HG03439 (cell line): ENCODE measurements around the gene FAM240A.

Source experiments
- ATAC-seq: cut with Tn5 transposase; IDR thresholded peaks from one replicate; pipeline ENCODE4 v1.9.1; 2021; ENCODE audit warnings: mild to moderate bottlenecking, moderate library complexity; ENCODE audit not compliant: unreplicated experiment

FAM240A gene

DNA sequence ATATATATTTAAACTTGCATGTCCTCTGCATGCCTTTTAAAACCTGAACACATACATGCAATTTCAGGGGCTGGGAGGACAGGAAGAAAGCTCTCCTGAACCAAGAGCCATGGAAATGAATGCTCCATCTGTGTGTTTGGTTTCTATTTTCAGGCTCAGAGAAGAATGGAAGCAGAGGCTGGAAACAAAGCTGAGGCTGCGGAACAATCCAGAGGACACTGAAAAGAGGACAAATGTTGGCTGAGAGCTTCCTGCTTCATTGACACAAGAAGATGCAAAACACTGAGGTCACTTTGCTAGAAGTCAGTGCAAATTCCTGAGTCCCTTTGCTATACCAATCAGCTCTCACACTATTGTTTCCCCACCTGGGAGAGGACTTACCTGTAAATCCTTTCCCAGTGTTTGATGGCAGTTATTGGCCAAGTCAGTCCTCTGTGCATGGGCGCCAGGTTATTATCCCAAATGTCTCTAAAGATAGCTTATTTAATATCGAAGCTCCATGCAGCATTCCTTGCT lies 12.7 kb downstream of the FAM240A start:
- no peak for ATAC-seq

DNA sequence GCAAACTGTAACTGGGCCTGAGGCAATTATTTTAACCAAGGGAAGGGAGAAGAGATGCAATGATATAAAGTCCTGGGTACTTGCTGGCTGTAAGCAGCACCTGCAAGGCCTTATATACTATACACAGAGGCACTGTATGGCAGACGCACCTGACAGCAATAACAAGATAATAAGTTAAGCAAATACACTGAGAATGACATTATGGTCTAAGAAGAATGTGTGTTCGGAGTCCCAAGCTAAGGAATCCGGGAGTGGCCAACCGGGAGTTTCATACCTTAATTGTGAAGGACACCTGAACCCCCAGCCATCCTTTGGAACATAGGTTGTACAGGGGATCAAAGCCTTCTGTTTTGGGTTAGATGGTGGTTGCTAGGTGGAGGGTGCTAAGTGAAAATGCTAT lies 13.7 kb downstream of the FAM240A start:
- no peak for ATAC-seq

DNA sequence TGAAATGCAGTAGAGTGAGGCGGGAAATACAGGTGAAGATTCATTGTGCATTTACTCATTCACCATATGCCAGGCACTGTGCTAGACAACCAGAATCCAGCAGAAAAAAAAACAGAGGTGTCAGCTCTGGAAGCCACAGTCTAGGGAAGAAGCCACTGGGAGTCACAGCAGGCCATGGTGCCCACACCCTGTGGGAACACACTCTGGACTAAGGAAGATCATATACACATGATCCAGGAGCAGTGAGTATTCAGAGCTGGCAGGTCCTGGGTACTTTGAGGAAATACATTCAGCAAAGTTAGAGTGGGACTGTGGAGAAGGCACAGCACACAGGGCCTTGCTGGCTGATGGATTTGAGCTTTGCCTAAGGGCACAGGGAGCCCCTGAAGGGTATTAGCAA lies 14.8 kb downstream of the FAM240A start:
- ATAC-seq, result no peak

DNA sequence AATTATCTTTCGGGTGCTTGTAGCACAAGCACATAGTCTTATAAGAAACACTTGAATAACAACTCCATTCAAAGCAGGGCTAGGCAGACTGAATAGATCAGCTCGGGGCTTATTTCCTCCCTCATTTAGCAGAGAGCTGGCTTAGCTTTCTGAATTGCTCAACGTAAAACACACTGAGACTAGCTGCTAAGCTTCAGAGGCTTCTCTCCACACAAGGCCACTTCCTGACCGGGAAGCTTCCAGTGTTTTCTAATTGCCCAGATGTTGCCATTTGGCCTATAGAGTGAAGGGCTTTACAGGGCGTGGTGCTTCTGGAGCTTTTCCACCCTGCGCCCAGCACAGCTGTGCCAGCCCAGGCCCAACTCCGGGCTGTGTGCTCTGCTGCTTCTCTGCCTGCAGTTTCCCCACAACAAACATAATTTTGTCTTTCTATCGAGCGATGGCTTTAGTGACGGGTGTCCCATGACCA lies 16.6 kb downstream of the FAM240A start:
- ATAC-seq, result no peak

DNA sequence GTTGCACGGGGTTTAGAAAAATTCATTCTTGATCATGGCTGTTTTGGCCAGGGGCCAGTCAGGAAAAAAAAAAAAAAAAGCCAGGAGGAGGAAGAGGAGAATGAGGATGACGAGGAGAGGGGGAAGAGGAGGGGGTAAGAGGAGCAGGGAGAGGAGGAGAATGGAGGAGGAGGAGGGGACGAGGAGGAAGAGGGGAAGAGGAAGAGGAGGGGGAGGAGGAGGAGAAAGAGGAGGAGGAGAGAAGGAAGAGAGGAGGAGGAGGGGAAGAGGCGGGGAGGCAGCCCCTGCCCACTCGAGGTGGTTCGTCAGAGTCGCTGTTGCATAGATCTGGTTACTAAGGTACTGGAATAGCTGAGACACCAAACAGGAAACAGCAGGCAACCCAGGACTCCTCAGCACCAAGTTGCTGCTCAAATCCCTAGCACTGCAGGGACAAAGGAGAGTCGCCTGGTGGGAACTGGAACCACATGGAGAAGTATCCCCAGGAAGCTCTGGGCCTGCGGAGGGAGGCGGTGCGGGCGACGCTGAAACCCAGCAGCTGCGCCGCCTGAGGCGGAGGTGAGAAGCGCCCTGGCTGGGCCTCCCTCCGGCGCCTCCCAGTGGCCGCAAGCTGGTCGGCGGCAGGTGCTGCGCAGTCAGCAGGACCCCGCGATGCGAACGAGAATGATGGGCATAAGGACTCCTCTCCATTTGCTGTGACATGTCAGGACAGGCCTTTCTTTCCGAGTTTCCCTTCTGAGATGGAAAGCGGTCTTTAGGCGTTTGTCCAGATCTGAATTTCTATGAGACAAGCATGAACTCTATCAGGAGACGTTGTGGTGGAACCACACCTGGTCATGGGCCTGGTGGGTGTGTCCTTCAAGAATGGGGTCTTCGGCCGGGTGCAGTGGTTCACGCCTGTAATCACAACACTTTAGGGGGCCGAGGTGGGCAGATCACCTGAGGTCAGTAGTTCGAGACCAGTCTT lies 17.5 kb downstream of the FAM240A start:
- ATAC-seq, result no peak

DNA sequence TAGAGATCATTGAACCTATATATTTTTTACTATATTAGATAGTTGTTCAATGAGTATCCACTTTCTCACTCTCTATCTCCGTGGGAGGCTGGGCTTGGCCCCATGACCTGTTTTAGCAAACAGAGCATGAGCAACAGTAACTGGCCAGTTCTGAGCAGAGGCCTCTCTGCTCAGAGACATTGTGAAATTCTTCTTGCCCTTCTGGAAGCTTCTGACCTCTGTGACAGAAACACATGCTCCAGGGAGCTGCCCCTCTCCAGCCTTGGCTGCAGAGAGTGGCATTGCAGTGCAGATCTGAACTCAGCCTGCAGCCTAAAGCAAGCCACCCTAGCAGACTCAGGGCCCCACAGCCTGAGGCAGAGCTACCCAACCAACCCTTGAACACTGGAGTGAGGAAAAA lies 20.5 kb downstream of the FAM240A start:
- no peak for ATAC-seq

DNA sequence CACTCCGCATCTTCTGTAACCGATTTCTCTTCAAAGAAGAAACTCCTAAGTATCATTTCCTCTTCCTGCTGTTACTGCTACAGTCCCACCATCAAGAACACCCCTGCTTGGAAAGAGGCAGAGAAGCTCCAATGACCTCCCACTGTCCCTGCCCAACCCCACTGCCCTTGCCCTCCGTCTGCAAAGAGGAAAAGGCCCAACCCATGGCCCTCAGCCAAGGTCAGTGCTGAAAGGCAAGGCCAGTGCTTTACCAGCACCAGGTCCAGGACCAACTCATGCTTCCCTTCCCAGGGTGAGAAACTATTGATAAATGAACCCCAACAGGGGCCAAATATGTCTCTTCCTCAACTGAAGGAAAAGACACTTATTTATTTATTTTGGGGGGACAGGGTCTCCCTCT lies 22.5 kb downstream of the FAM240A start:
- no peak for ATAC-seq

DNA sequence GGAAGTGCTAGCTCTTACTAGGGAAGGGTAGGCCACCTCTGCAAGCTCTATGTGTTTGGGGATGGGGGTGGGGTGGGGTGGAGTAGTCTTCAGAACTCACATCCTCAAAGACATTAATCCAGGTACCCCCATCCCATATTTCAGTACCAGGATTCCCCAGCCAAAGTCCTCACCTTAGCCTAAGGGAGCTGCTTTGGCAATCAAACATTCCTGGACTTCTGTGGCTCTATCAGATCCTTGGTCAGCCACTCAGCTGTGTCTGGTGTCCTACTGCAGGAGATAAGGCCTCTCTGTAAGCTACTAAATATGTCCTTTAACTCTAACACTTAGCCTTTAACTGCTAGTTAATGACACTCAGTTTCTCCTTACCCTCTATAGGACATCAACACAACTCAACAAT lies 26.9 kb downstream of the FAM240A start:
- no peak for ATAC-seq

DNA sequence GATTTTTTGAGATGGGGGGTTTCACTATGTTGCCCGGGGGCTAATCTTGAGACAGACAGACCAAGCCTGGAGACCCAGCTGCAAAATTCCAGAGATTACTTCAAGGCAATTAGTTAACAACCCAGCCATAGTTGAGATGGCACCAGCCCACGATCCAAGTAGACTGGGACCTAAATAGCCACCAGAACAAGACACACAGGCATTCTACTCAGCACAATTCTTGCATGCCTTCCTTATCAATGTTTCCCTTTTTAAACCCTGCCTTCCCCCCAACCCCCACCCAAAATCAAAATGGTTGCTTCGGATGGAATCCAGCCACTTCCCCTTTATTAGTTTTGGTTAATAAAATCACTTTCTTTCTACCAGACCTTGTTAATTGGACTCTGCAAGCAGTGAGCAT lies 28.6 kb downstream of the FAM240A start:
- ATAC-seq, result no peak

DNA sequence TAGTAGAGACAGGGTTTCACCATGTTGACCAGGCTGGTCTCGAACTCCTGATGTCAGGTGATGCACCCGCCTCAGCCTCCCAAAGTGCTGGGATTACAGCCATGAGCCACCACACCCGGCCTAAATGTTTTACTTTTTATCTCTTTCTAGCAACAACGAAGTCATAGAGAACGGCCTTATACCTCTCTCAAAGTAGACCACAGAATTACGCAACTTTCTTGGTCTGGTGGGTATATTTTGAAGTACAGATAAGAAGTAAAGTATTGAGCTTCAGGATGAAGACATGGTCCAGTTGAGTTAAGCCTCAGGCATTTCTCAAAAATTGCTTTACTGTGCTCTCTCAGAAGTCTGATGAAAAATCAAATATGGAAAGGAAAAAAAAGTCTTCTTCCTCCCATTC lies 30.6 kb downstream of the FAM240A start:
- ATAC-seq, result no peak

DNA sequence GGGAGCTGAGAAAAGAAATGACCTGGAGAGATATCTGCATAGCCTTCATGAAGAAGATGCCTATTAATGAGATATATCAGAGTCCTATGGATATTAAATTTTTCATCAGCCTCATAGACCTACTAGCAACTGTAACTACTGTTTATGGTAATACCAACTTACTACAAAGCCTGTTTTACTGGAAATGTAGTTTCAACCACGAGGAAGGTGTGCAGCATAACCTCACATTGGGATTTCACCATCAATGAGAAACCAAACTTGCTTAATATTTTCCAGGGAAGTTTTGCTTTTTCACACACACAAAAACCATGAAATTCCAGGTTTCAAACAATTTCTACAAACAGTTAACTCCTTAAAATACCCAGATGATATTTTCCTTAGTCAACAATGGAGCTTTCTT lies 31.4 kb downstream of the FAM240A start:
- ATAC-seq, result no peak

DNA sequence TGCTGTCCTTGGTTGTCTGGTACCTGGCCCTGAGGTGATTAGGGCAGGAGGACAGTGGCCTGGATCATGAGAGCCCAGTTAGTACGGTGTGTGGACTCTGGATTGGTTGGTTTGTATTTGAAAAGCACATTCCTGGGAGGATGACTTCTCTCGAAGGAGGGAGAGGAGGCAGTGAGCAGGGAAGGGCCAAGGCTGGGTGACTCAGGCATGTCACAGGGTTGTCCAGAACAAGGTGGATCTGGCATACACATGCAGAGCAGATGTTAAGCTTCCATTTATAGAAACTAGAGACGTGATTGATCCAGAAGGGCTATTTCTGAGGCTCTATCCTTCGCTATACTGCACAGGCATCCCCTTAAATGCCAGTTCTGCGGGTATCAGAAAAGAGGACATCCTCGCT lies 34.4 kb downstream of the FAM240A start:
- no peak for ATAC-seq

DNA sequence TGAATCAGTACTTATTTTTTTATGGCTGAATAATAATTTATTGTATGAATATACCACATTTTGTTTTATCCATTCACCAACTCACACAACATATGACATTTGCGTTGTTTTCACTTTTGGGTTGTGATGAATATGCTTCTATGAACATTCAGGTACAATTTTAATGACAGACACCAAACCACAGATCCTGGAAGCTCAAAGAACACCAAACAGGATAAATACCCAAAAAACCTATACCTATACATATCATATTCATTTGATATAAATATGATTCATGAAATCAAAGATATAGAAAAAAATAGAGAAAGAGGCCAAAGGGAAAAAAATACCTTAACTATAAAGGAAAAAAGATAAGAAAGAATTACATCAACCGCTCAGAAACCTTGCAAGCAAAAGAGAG lies 35.8 kb downstream of the FAM240A start:
- no peak for ATAC-seq

DNA sequence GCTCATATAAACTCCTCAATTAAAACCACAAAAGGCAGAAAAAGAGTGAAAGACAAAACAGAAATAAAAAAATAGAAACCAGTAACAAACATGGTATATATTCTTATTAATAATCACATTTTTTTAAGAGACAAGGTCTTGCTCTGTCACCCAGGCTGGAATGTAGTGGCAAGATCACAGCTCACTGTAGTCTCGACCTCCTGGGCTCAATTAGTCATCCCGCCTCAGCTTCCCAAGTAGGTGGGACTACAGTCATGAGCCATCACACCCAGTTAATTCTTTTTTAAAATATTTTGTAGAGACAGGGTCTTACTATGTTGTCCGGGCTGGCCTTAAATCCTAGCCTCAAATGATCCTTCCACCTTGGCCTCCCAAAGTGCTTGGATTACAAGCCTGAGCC lies 37.1 kb downstream of the FAM240A start:
- ATAC-seq, result no peak

DNA sequence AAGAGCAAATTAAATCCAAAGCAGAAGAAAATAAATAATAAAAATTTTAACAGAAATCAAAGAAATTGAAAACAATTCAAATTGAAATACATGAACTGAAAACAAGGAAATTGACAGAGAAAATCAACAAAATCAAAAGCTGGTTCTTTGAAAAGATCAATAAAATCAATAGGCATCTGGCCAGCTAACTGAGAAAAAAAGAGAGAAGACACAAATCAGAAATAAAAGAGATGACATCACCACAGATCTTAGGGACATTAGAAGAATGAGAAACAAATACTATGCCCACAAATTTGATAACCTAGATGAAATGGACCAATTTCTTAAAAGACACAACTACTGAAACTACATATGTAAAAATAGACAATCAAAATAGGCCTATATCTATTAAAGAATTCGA lies 38.8 kb downstream of the FAM240A start:
- ATAC-seq, result no peak

DNA sequence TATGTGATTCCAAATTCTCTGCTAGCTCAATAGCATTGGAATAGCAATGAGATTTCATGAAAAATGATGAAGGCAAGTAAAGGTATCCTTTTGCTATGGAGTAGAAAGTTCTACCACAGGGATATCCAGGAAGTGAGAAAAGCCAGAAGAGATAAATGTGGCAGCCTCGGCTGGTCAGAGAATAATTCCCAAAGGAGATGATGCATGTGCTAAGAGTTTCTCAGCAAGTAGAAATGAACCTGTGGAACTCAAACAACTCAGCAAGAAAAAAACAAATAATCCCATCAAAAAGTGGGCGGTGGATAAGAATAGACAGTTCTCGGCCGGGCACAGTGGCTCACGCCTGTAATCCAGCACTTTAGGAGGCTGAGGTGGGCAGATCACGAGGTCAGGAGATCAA lies 42.9 kb downstream of the FAM240A start:
- no peak for ATAC-seq

DNA sequence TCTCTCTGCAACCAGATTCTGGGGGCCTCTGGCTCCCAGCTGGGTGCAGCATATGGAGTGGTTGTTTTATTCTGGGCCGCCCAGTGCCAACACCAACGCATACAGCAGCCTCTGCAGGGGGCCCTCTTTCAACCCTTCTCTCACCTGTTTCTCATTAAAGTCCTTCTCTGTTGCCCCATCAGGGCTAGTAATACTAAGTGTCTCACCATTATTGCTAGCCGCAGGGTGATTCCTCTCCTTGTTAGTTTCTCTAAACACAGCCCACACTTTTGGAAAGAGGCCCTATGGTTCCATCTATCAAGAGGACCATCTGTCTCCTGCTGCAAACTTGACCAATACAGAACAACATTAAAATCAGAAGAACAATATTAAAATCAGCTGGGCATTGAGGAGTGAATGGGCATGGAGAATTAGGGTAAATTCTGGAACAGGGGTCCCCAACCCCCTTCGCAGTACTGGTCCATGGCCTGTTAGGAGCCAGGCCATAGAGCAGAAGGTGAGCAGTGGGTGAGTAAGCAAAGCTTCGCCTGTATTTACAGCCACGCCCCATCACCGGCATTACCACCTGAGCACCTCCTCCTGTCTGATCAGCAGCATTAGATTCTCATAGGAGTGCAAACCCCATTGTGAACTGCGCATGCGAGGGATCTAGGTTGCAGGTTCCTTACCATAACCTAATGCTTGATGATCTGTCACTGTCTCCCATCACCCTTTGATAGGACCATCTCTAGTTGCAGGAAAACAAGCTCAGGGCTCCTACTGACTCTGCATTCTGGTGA lies 44.6 kb downstream of the FAM240A start:
- ATAC-seq, result no peak

DNA sequence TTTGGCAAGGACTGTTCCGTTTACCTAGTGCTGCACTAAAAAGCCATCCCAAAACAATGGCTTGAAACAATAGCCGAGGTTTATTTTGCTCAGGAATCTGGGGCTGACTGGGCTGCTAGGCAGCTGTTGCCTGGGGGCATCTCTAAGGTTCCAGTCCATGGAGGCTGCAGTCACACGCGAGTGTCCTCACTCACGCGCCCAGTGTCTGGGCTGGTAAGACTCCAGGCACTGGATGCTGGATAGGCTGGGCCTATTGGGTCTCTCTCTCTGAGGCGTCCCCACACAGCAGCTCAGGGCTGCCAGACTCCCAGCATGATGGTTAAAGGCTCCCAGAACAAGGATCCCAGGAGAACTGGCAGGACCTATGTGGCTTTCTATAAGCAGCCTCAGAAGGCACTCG lies 47.0 kb downstream of the FAM240A start:
- no peak for ATAC-seq

DNA sequence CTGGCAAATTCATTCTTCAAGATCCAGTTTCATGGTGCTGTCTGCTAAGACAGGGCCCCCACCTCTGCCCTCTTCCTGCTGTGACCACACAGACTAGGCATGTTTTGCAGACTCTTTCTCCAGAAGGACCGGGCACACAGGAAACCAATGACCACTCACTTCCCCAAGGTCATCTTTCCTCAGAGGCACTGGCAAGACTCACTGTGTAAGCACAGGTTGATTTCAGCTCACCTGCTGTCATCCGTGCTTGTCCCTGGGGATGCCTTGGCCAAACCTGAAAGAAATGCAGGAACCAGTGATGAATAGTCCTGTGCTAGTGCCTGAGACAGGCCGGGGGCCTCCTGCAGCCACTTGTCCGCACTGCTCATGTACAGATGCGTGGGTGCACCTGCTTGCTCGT lies 47.7 kb downstream of the FAM240A start:
- no peak for ATAC-seq

DNA sequence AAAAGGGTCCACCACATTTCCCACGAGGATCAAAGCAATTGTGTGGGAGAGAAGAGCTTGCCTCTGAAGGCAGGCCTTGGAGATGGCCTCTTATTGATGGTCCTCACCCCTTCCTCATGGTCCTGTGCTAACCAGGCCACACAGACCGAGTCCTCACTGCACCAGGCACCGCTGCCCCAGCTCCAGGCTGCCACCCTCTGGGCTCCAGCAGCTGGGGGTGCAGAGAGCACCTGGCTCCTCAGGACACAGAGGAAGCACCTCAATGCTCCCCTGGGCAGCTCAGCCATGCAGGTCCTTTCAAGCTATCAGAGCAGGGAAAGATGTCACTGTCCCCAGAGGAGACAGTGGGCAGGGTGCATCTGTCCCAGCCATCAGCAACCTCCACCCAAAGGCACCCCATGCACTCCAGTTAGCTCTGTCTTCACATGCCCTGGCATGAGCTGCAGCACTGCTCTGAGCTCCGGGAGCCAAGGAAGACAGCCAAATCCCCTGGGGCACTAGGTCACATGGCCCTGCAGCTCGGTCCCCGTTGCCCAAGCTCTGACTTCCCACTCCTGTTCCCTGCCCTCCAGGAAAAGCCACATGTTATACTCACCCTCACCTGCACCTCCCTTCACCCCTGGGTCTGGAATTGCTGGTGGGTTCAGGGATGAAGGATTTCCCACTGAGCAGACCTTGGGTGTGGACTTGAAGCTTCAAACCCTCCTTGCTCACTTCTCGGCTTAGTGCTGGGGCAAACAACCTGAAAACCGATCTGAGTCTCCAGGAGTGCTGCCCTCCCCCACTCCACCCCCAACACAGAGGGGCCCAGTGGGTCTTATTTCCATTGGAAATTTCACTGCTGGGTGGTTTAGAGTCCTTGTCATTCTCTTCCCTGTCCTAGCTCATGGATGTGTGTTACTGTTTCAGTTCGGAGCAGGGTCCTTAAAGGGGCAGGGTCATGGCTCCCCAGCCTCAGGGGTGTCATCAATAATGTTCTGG lies 48.5 kb downstream of the FAM240A start:
- no peak for ATAC-seq
